Kidney (tissue), 14 donors: Measurements from ENCODE around the gene CRACDL. TPM values are rescaled to one million over a fixed set of nuclear protein-coding genes. Genes with fewer than 3 reads are reported as not detected.
A peak's percentile ranks its signal among the peaks of the same experiment; 100 is the strongest.

Experiments used
- DNase-seq, 5 donors: peaks; one replicate each; pipeline ENCODE4 v3.0.0-alpha.2; 2013 to 2020
- FAIRE-seq: peaks from 2 replicates; lab custom pipeline; 2012; peaks lifted over from hg19 to GRCh38; lab: Jason Lieb, UNC
- H3K27ac ChIP-seq, 2 donors: one replicate each; pipeline ENCODE4 v1.7.0; 2013; ENCODE audit warnings: low read depth in 2 of 2, low read length in 2 of 2, inconsistent platforms in 1 of 2
- H3K27me3 ChIP-seq: one replicate; pipeline ENCODE4 v1.7.1; 2013; ENCODE audit warnings: low read length, inconsistent platforms; ENCODE audit not compliant: control insufficient read depth, insufficient read depth
- H3K36me3 ChIP-seq, 3 donors: one replicate each; pipeline versions ENCODE4 v1.7.0 to v1.7.1; 2013; ENCODE audit warnings: low read length in 3 of 3, control low read depth in 1 of 3, inconsistent platforms in 1 of 3; ENCODE audit not compliant: insufficient read depth in 3 of 3, control insufficient read depth in 2 of 3
- H3K4me1 ChIP-seq, 3 donors: one replicate each; pipeline versions ENCODE4 v1.7.0 to v1.7.1; 2013; ENCODE audit warnings: low read length in 3 of 3, inconsistent platforms in 1 of 3, low read depth in 1 of 3; ENCODE audit not compliant: control insufficient read depth in 2 of 3, insufficient read depth in 2 of 3
- H3K4me3 ChIP-seq, 3 donors: one replicate each; pipeline versions ENCODE4 v1.7.0 to v1.8.1; 2013; ENCODE audit warnings: low read length in 3 of 3, control low read depth in 1 of 3, inconsistent platforms in 1 of 3
- H3K9ac ChIP-seq, 3 donors: one replicate each; pipeline versions ENCODE4 v1.7.0 to v1.7.1; 2013; ENCODE audit warnings: low read length in 3 of 3, control low read depth in 1 of 3, inconsistent platforms in 1 of 3
- H3K9me3 ChIP-seq, 3 donors: one replicate each; pipeline versions ENCODE4 v1.7.0 to v1.7.1; 2013; ENCODE audit warnings: low read length in 3 of 3, control low read depth in 1 of 3, inconsistent platforms in 1 of 3; ENCODE audit not compliant: control insufficient read depth in 2 of 3, insufficient read depth in 1 of 3
- CTCF ChIP-seq: IDR thresholded peaks from 3 replicates; pipeline ENCODE4 v1.5.1; 2012; ENCODE audit warnings: mild to moderate bottlenecking, moderate library complexity, borderline replicate concordance; ENCODE audit not compliant: insufficient read depth; ENCODE audit errors: extremely low read depth
- intact Hi-C: fragments of 100-400 bp; cut with DNase I; formaldehyde crosslinking; loops from one replicate; pipeline ENCODE4 v1.11.1; 2022
- polyA plus RNA-seq: library from polyadenylated mRNA; stranded (reverse); fragments of 350-450 nt; fragmentation: Illumina TruSeq; extraction: RNeasy Lipid Tissue Mini Kit (QIAGEN cat#74804); gene quantifications from one replicate; pipeline ENCODE4 v1.2.3, GENCODE V29; 2014; ENCODE audit warnings: low read depth, low replicate concordance; ENCODE audit not compliant: insufficient read depth
- total RNA-seq: library from RNA; stranded (reverse); fragmentation: NEBNext Ultra II Directional; extraction: Animal tissue kit (Norgen Biotek cat#: 25700); gene quantifications from one replicate; pipeline ENCODE4 v1.2.1, GENCODE V29; 2021
- donor health status: control.
- donor health status: control.
- donor health status: control.
- donor health status: control.
- donor health status: control.
- donor health status: DM: yes; HTN: yes; CAD: no.
- donor health status: Normal renal cell carcinoma (clear cell type).

CRACDL gene
- total and polyA plus RNA-seq, 2 donors from 2014 or later = 4.3 to 14.8 TPM

DNA sequence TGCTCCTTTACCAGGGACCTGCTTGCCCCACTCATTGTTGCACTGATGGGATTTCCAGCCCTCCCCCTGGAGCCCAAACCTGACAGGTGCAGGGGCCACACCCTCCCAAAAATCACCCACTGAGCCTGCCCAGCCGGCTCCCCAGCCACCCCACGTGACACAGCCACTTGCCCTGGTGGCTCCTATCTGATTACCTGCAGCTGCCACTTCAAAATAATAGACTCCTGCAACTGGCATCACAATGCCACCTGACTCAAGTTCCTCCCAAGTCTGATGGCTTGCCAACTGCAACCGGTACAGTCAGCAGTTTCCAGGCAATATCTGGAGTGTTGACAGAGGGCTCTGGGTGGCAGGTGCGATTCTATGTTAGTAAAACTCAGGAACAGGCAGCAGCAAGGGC lies 66.2 kb downstream of the CRACDL start:
- no peak for FAIRE-seq
- no peak overlapping the region for H3K9ac ChIP-seq
- H3K27me3 ChIP-seq = no peaks in the 10 kb centered on the region
- peaks cover 0 to 3% (median 3%) of the 10 kb centered on the region in 3 donors for H3K4me1 ChIP-seq
- H3K36me3 ChIP-seq = no peaks in the 10 kb centered on the region
- peak in 3 of 5 donors; percentile 16 to 88 (median 46) for DNase-seq
- no peak for TF ChIP-seq CTCF
- intact Hi-C loops = no loop called here
- H3K27ac ChIP-seq = peak overlapping the region; percentile 5 to 61
- H3K4me3 ChIP-seq = no peak overlapping the region
- H3K9me3 ChIP-seq = no peaks in the 10 kb centered on the region

DNA sequence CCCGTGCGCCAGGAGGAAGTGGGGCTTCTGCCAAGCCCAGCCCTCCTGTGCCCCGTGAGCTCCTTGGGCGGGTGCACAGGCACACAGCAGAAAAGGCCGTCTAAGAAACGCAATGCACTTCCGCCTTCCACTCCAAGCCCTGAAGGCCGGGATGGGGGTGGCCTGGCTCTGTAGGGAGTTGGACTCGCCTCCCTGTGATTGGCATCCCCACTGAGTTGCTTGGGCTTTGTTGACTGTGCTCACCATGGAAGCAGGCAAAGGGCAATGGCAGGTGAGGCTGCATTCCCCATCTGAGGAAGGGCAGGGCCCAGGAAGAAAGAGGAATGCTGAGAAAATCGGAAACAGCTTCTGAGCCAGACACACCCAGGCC lies 66.8 kb downstream of the CRACDL start:
- no peak for FAIRE-seq
- TF ChIP-seq CTCF = no peak
- H3K36me3 ChIP-seq = no peaks in the 10 kb centered on the region
- peak overlapping the region; percentile 5 to 61 for H3K27ac ChIP-seq
- H3K27me3 ChIP-seq = no peaks in the 10 kb centered on the region
- DNase-seq = peak in 4 of 5 donors; percentile 23 to 92 (median 46)
- intact Hi-C loops = no loop called here
- no peak overlapping the region for H3K4me3 ChIP-seq
- H3K4me1 ChIP-seq = peaks cover 0 to 3% (median 3%) of the 10 kb centered on the region in 3 donors
- no peaks in the 10 kb centered on the region for H3K9me3 ChIP-seq
- no peak overlapping the region for H3K9ac ChIP-seq

GRCh38 chr2:98868548-98869271 lies 67.3 kb downstream of the CRACDL start:
- Histone ChIP-seq H3K4me3 (no peak overlapping the region), H3K27ac (peak overlapping the region in 1 of 2 donors; percentile 61), H3K4me1 (peaks cover 0 to 3% (median 3%) of the 10 kb centered on the region in 3 donors), H3K36me3 (no peaks in the 10 kb centered on the region), H3K27me3 (no peaks in the 10 kb centered on the region), H3K9ac (no peak overlapping the region), H3K9me3 (no peaks in the 10 kb centered on the region)
- TF ChIP-seq CTCF = no peak
- FAIRE-seq (no peak), DNase-seq (no peak)
- intact Hi-C loops = no loop called here
